Thoracic aorta (tissue), 2 donors: Measurements from ENCODE around the gene ZNF782. TPM values are rescaled to one million over a fixed set of nuclear protein-coding genes. Genes with fewer than 3 reads are reported as not detected.
"Not testable (repeated sequence)": the region's sequence is repeated elsewhere in the genome, so short reads cannot be mapped to it uniquely, and the experiment has no call there.

Experiments used
- ATAC-seq: fragments of 150-250 bp; one replicate; pipeline ENCODE4 v1.8.0; 2017; ENCODE audit warnings: low read depth; ENCODE audit not compliant: insufficient number of reproducible peaks, low FRiP score
- DNase-seq: peaks from one replicate; pipeline ENCODE4 v3.0.0-alpha.2; 2020; ENCODE audit warnings: low spot score
- H3K27ac ChIP-seq, 2 donors: fragments of 200-600 bp; sonication (generic); 1 replicate in 1 of 2; 2 replicates in 1 of 2; pipeline ENCODE4 v1.5.1; 2016; ENCODE audit warnings: mild to moderate bottlenecking in 2 of 2, moderate library complexity in 2 of 2
- H3K27me3 ChIP-seq: fragments of 200-600 bp; sonication (generic); replicated peaks from 2 replicates; pipeline ENCODE4 v1.6.0; 2016; ENCODE audit warnings: mild to moderate bottlenecking; ENCODE audit not compliant: insufficient read depth
- H3K36me3 ChIP-seq: fragments of 200-600 bp; sonication (generic); one replicate; pipeline ENCODE4 v1.5.1; 2016
- H3K4me1 ChIP-seq, 2 donors: fragments of 200-600 bp; sonication (generic); 1 replicate in 1 of 2; 2 replicates in 1 of 2; pipeline versions ENCODE4 v1.5.1 to v1.6.0; 2016; ENCODE audit warnings: low read depth in 2 of 2, mild to moderate bottlenecking in 1 of 2; ENCODE audit not compliant: control insufficient read depth in 1 of 2
- H3K4me3 ChIP-seq: fragments of 200-600 bp; sonication (generic); 2 replicates; pipeline ENCODE4 v1.5.1; 2016; ENCODE audit warnings: mild to moderate bottlenecking
- H3K9me3 ChIP-seq: fragments of 200-600 bp; sonication (generic); 2 replicates; pipeline ENCODE4 v1.5.1; 2016
- total RNA-seq, 2 donors: library from RNA; depleted of rRNA; stranded (reverse); fragments of >200 nt; gene quantifications; one replicate each; pipeline versions ENCODE4 v1.1.0 to v1.2.3, GENCODE V29; 2016
- TF ChIP-seq, protein P1 (sequence below): fragments of 200-600 bp; sonication (generic); IDR thresholded peaks from one replicate; pipeline ENCODE4 v1.5.1; 2019; ENCODE audit warnings: antibody characterized with exemption

ZNF782 gene
- total RNA-seq, 2 donors from 2014 or later, result 11.1 to 22.4 TPM

DNA sequence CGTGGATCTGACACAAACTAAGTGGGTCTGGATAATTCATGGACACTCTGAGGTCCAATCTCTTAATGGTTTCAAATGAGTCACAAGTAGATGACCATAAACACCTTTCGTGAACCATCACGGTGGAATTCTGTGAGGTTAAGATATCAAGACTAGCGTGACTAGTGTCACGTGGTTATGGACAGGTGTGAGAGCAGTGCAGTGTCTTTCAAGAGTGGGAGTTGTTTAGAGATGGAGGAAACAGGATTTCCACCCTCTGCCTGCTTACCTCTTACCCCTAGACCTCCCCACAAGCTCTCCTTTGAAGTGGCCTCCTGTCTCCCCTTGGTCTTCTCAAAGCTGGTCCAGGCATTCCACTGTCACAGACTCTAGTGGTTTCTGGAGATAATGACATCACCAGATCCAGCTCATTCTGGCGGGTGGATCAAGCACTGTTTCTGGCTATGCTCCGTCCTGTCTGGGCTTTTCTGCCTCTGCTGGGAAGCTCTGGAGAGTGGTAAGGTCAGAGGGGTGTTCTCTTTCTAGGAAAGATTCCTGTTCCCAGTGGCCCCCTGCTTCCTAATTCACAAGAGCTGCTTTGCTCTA is 20.0 kb upstream of the ZNF782 start:
- peaks cover 5 to 14% of the 10 kb centered on the region in 2 donors for H3K4me1 ChIP-seq
- no peak overlapping the region for H3K4me3 ChIP-seq
- H3K36me3 ChIP-seq, result no peaks in the 10 kb centered on the region
- ATAC-seq (no peak), DNase-seq (no peak)
- no peaks in the 10 kb centered on the region for H3K27me3 ChIP-seq
- H3K27ac ChIP-seq, result no peak overlapping the region
- H3K9me3 ChIP-seq, result no peaks in the 10 kb centered on the region
- TF ChIP-seq, protein P1, sequence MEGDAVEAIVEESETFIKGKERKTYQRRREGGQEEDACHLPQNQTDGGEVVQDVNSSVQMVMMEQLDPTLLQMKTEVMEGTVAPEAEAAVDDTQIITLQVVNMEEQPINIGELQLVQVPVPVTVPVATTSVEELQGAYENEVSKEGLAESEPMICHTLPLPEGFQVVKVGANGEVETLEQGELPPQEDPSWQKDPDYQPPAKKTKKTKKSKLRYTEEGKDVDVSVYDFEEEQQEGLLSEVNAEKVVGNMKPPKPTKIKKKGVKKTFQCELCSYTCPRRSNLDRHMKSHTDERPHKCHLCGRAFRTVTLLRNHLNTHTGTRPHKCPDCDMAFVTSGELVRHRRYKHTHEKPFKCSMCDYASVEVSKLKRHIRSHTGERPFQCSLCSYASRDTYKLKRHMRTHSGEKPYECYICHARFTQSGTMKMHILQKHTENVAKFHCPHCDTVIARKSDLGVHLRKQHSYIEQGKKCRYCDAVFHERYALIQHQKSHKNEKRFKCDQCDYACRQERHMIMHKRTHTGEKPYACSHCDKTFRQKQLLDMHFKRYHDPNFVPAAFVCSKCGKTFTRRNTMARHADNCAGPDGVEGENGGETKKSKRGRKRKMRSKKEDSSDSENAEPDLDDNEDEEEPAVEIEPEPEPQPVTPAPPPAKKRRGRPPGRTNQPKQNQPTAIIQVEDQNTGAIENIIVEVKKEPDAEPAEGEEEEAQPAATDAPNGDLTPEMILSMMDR, result no peak

DNA sequence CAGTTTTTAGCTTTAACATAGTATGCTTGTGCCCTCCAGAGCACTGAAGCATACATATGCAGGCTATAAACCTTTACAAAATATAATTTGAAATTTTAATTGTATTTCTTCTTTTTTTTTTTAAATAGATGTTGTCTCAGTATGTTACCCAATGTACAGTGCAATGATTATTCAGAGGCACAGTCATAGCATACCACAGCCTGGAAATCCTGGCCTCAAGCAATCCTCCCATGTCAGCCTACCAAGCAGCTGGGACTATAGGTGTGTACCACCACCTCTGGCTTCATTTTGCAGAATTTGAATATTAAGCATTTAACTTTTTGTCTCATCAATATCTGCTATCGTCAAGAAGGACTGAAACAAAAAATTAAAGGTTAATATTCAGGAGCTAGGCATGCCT is 16.9 kb upstream of the ZNF782 start:
- H3K36me3 ChIP-seq, result no peaks in the 10 kb centered on the region
- no peaks in the 10 kb centered on the region for H3K9me3 ChIP-seq
- H3K4me3 ChIP-seq, result no peak overlapping the region
- ATAC-seq (no peak), DNase-seq (no peak)
- H3K27ac ChIP-seq, result no peak overlapping the region
- peaks cover 5 to 11% of the 10 kb centered on the region in 2 donors for H3K4me1 ChIP-seq
- TF ChIP-seq, protein P1, result no peak
- H3K27me3 ChIP-seq, result no peaks in the 10 kb centered on the region

DNA sequence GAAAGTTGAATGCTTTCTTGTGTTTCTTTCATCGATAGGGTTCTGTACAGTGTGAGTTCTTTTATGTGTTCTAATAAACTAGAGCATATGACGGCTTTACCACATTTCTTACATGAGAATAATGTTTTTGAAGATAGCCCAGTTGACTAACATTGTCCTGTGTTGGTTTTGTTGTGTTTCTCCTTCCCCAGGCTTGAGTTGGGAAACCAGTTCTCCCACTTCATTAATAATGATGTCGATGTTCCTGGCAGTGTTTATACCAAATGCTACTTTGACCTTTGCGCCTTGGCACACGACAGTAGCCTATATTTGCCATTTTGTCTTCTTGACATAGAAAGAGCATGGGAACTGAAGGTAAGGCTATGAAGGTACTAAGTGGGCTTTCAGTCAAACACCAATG is 14.4 kb upstream of the ZNF782 start:
- no peak for ATAC-seq
- H3K27me3 ChIP-seq, result no peaks in the 10 kb centered on the region
- no peak overlapping the region for H3K4me3 ChIP-seq
- TF ChIP-seq, protein P1, result no peak
- no peaks in the 10 kb centered on the region for H3K4me1 ChIP-seq
- DNase-seq, result no peak
- no peak overlapping the region for H3K27ac ChIP-seq
- no peaks in the 10 kb centered on the region for H3K9me3 ChIP-seq
- no peaks in the 10 kb centered on the region for H3K36me3 ChIP-seq

DNA sequence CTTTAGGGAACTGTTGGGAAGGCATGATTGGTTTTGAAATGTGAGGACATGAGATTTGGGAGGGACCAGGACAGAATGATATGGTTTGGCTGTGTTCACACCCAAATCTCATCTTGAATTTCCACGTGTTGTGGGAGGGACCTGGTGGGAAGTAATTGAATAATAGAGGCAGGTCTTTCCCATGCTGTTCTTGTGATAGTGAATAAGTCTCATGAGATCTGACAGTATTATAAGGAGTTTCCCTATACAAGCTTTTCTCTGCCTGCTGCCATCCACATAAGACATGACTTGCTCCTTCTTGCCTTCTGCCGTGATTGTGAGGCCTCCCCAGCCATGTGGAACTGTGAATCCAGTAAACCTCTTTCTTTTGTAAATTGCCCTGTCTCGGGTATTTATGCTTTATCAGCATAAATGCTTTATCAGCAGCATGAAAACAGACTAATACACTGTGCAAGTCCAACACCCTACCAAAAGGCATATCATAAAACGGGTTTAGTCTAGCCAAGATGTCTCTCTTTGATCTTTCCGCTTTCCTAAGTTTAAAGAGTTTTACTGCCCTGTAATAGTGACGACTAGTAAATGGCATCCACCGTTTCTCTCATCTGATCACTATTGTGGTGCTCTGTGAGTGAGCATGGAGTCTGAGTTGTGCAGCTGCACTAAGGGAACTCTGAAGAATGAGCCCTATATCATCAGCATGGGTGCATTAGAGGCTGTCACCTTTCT is 12.9 kb upstream of the ZNF782 start:
- Histone ChIP-seq H3K4me1 (no peaks in the 10 kb centered on the region), H3K9me3 (no peaks in the 10 kb centered on the region), H3K4me3 (no peak overlapping the region), H3K27ac (no peak overlapping the region), H3K36me3 (no peaks in the 10 kb centered on the region), H3K27me3 (no peaks in the 10 kb centered on the region)
- ATAC-seq (no peak), DNase-seq (no peak)
- TF ChIP-seq, protein P1, result no peak

DNA sequence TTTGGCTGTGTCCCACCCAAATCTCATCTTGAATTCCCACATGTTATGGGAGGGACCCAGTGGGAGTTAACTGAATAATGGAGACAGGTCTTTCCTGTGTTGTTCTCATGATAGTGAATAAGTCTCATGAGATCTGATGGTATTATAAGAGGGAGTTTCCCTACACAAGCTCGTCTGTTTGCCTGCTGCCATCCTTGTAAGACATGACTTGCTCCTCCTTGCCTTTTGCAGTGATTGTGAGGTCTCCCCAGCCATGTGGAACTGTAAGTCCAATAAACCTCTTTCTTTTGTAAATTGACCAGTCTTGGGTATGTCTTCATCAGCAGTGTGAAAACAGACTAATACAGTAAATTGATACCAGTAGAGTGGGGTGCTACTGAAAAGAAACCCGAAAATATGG is 10.9 kb upstream of the ZNF782 start:
- H3K9me3 ChIP-seq, H3K4me3 ChIP-seq, ATAC-seq, H3K27me3 ChIP-seq, DNase-seq, H3K4me1 ChIP-seq, H3K27ac ChIP-seq, H3K36me3 ChIP-seq: not testable (repeated sequence)
